ENCODE results near the gene ACYP2. TPM values are rescaled to one million over a fixed set of nuclear protein-coding genes. Genes with fewer than 3 reads are reported as not detected.

Gene ACYP2
- total and polyA plus RNA-seq, 11 donors, result 39.7 to 107 (median 53.2) TPM

- ATAC-seq, result peak; percentile 72 to 89 (median 82)
- Histone ChIP-seq H3K27ac (peak overlapping the region in 11 of 12 donors; percentile 0 to 69 (median 51)), H3K27me3 (no peaks in the 10 kb centered on the region), H3K36me3 (no peaks in the 10 kb centered on the region), H3K4me1 (peaks cover 0 to 34% (median 11%) of the 10 kb centered on the region in 12 donors), H3K4me3 (no peak overlapping the region), H3K9me3 (peaks cover 0 to 4% (median 0%) of the 10 kb centered on the region in 12 donors)
- TF ChIP-seq POLR2A (IDR thresholded peaks at IDR 0.05) (no peak), CTCF (IDR thresholded peaks at IDR 0.05) (no peak)
- WGBS, 4 donors, result 51 to 76% (median 54%) methylated on average over 5 of the region's 5 CpGs
- peak in 2 of 5 donors; percentile 43 to 53 for DNase-seq
- intact Hi-C loops (cut with DNase I), result no loop called here
Observed at GRCh38 chr2:54240515-54241469, 125.4 kb downstream of the ACYP2 start.

- no peak for TF ChIP-seq POLR2A (IDR thresholded peaks at IDR 0.05)
- TF ChIP-seq CTCF (IDR thresholded peaks at IDR 0.05), result no peak
- peaks cover 0 to 15% (median 5%) of the 10 kb centered on the region in 12 donors for H3K4me1 ChIP-seq
- H3K27me3 ChIP-seq, result no peaks in the 10 kb centered on the region
- no peaks in the 10 kb centered on the region for H3K36me3 ChIP-seq
- no peaks in the 10 kb centered on the region for H3K9me3 ChIP-seq
- H3K27ac ChIP-seq, result peak overlapping the region in 3 of 12 donors; percentile 5 to 60 (median 21)
- DNase-seq, result no peak
- peak; percentile 64 to 86 (median 69) for ATAC-seq
- WGBS, 4 donors, result 13 to 53% (median 19%) methylated on average over 1 of the region's 1 CpG
- intact Hi-C loops (cut with DNase I), result no loop called here
- H3K4me3 ChIP-seq, result no peak overlapping the region
Observed at GRCh38 chr2:54247115-54247514, 131.7 kb downstream of the ACYP2 start.

GRCh38 chr2:54249629-54250028 is 134.2 kb downstream of the ACYP2 start:
- intact Hi-C loops (cut with DNase I), result no loop called here
- ATAC-seq (peak; percentile 42 to 58 (median 46)), DNase-seq (peak in 1 of 5 donors; percentile 22)
- TF ChIP-seq CTCF (IDR thresholded peaks at IDR 0.05) (no peak), POLR2A (IDR thresholded peaks at IDR 0.05) (no peak)
- H3K36me3 ChIP-seq, result no peaks in the 10 kb centered on the region
- no peaks in the 10 kb centered on the region for H3K9me3 ChIP-seq
- H3K27ac ChIP-seq, result no peak overlapping the region
- no peak overlapping the region for H3K4me3 ChIP-seq
- H3K4me1 ChIP-seq, result peaks cover 0 to 15% (median 5%) of the 10 kb centered on the region in 12 donors
- H3K27me3 ChIP-seq, result no peaks in the 10 kb centered on the region

- peaks cover 0 to 5% (median 0%) of the 10 kb centered on the region in 12 donors for H3K4me1 ChIP-seq
- no peaks in the 10 kb centered on the region for H3K9me3 ChIP-seq
- ATAC-seq (no peak), DNase-seq (no peak)
- H3K27me3 ChIP-seq, result no peaks in the 10 kb centered on the region
- no peak overlapping the region for H3K4me3 ChIP-seq
- intact Hi-C loops (cut with DNase I), result no loop called here
- no peak overlapping the region for H3K27ac ChIP-seq
- no peaks in the 10 kb centered on the region for H3K36me3 ChIP-seq
- TF ChIP-seq CTCF (IDR thresholded peaks at IDR 0.05), result no peak
- no peak for TF ChIP-seq POLR2A (IDR thresholded peaks at IDR 0.05)
Observed at GRCh38 chr2:54254180-54254579, 138.8 kb downstream of the ACYP2 start.
